H1 (cell line): Measurements from ENCODE around the gene SPEN. TPM values are rescaled to one million over a fixed set of nuclear protein-coding genes. Genes with fewer than 3 reads are reported as not detected.

Experiments
- KDM1A ChIP-seq: fragments of 200-600, 300-600 bp; sonication (generic); IDR thresholded peaks from 2 replicates; pipeline ENCODE4 v1.7.1; 2016; ENCODE audit warnings: mild to moderate bottlenecking, low read length, borderline replicate concordance
- POLR2A ChIP-seq, 2 experiments: IDR thresholded peaks; 1 replicate in 1 of 2; 2 replicates in 1 of 2; pipeline ENCODE4 v1.6.1; 2011; ENCODE audit warnings: low read depth in 2 of 2, low read length in 2 of 2, mild to moderate bottlenecking in 2 of 2; ENCODE audit errors: control extremely low read depth in 1 of 2
- polyA plus RNA-seq, 7 experiments: library from polyadenylated mRNA; depleted of rRNA in 3 of 7; stranded (reverse) in 5 of 7; unstranded in 2 of 7; fragments of >200 nt in 5 of 7; fragments of 200-250 nt in 2 of 7; gene quantifications; 1 replicate in 5 of 7; 2 replicates in 1 of 7; 4 replicates in 1 of 7; pipeline versions ENCODE4 v1.2.1 to v1.2.3, GENCODE V29; 2011 to 2013; ENCODE audit warnings: missing spikeins in 2 of 7, mixed read lengths in 2 of 7
- total RNA-seq: library from RNA; stranded (reverse); fragmentation: NEBNext Ultra II Directional; extraction: Animal tissue kit (Norgen Biotek cat#: 25700); gene quantifications from 2 replicates; pipeline ENCODE4 v1.2.1, GENCODE V29; 2021
- TF ChIP-seq, protein P1 (sequence below): fragments of 300-600 bp; sonication (generic); IDR thresholded peaks from 2 replicates; pipeline ENCODE4 v1.7.1; 2012; ENCODE audit warnings: low read length, moderate library complexity, mild to moderate bottlenecking, inconsistent platforms; ENCODE audit not compliant: insufficient replicate concordance
- TF ChIP-seq, protein P2 (sequence below): IDR thresholded peaks from 2 replicates; pipeline ENCODE4 v1.6.1; 2012; ENCODE audit warnings: inconsistent platforms

SPEN gene
- total and polyA plus RNA-seq, 2 of the 8 experiments (the other 6 are each of a cell fraction or from before 2014, with no cell fraction given): 12.5 to 52.1 TPM

DNA sequence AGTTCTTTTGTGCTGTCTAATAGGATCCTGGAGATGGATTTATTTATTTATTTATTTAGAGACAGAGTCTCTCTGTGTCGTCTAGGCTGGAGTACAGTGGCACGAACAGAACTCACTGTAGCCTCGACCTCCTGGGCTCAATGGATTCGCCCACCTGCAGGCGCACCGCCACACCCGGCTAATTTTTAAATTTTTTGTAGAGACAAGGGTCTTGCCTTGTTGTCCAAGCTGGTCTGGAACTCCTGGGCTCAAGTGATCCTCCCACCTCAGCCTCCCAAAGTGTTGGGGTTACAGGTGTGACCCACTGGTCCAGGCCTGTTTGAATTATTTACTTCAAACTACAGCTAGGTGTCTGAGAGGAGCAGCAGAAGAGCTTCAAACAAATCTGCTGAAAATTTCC lies 9.6 kb upstream of the SPEN start (continued):
- TF ChIP-seq, protein P1, sequence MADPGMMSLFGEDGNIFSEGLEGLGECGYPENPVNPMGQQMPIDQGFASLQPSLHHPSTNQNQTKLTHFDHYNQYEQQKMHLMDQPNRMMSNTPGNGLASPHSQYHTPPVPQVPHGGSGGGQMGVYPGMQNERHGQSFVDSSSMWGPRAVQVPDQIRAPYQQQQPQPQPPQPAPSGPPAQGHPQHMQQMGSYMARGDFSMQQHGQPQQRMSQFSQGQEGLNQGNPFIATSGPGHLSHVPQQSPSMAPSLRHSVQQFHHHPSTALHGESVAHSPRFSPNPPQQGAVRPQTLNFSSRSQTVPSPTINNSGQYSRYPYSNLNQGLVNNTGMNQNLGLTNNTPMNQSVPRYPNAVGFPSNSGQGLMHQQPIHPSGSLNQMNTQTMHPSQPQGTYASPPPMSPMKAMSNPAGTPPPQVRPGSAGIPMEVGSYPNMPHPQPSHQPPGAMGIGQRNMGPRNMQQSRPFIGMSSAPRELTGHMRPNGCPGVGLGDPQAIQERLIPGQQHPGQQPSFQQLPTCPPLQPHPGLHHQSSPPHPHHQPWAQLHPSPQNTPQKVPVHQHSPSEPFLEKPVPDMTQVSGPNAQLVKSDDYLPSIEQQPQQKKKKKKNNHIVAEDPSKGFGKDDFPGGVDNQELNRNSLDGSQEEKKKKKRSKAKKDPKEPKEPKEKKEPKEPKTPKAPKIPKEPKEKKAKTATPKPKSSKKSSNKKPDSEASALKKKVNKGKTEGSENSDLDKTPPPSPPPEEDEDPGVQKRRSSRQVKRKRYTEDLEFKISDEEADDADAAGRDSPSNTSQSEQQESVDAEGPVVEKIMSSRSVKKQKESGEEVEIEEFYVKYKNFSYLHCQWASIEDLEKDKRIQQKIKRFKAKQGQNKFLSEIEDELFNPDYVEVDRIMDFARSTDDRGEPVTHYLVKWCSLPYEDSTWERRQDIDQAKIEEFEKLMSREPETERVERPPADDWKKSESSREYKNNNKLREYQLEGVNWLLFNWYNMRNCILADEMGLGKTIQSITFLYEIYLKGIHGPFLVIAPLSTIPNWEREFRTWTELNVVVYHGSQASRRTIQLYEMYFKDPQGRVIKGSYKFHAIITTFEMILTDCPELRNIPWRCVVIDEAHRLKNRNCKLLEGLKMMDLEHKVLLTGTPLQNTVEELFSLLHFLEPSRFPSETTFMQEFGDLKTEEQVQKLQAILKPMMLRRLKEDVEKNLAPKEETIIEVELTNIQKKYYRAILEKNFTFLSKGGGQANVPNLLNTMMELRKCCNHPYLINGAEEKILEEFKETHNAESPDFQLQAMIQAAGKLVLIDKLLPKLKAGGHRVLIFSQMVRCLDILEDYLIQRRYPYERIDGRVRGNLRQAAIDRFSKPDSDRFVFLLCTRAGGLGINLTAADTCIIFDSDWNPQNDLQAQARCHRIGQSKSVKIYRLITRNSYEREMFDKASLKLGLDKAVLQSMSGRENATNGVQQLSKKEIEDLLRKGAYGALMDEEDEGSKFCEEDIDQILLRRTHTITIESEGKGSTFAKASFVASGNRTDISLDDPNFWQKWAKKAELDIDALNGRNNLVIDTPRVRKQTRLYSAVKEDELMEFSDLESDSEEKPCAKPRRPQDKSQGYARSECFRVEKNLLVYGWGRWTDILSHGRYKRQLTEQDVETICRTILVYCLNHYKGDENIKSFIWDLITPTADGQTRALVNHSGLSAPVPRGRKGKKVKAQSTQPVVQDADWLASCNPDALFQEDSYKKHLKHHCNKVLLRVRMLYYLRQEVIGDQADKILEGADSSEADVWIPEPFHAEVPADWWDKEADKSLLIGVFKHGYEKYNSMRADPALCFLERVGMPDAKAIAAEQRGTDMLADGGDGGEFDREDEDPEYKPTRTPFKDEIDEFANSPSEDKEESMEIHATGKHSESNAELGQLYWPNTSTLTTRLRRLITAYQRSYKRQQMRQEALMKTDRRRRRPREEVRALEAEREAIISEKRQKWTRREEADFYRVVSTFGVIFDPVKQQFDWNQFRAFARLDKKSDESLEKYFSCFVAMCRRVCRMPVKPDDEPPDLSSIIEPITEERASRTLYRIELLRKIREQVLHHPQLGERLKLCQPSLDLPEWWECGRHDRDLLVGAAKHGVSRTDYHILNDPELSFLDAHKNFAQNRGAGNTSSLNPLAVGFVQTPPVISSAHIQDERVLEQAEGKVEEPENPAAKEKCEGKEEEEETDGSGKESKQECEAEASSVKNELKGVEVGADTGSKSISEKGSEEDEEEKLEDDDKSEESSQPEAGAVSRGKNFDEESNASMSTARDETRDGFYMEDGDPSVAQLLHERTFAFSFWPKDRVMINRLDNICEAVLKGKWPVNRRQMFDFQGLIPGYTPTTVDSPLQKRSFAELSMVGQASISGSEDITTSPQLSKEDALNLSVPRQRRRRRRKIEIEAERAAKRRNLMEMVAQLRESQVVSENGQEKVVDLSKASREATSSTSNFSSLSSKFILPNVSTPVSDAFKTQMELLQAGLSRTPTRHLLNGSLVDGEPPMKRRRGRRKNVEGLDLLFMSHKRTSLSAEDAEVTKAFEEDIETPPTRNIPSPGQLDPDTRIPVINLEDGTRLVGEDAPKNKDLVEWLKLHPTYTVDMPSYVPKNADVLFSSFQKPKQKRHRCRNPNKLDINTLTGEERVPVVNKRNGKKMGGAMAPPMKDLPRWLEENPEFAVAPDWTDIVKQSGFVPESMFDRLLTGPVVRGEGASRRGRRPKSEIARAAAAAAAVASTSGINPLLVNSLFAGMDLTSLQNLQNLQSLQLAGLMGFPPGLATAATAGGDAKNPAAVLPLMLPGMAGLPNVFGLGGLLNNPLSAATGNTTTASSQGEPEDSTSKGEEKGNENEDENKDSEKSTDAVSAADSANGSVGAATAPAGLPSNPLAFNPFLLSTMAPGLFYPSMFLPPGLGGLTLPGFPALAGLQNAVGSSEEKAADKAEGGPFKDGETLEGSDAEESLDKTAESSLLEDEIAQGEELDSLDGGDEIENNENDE: no peak
- TF ChIP-seq, protein P2, sequence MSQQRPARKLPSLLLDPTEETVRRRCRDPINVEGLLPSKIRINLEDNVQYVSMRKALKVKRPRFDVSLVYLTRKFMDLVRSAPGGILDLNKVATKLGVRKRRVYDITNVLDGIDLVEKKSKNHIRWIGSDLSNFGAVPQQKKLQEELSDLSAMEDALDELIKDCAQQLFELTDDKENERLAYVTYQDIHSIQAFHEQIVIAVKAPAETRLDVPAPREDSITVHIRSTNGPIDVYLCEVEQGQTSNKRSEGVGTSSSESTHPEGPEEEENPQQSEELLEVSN: no peak
- no peak for TF ChIP-seq POLR2A (IDR thresholded peaks at IDR 0.05; ENCODE audit: control extremely low read depth in 1 of 2, low read depth in 2 of 2, low read length in 2 of 2)
- TF ChIP-seq KDM1A: no peak
